HG03378 (cell line): ENCODE data around the gene TTLL11.
"Not testable (repeated sequence)": the region's sequence is repeated elsewhere in the genome, so short reads cannot be mapped to it uniquely, and the experiment has no call there.

Experiments used
- ATAC-seq: cut with Tn5 transposase; IDR thresholded peaks from one replicate; pipeline ENCODE4 v1.9.1; 2021; ENCODE audit warnings: mild to moderate bottlenecking, moderate library complexity; ENCODE audit not compliant: unreplicated experiment

TTLL11 gene

DNA sequence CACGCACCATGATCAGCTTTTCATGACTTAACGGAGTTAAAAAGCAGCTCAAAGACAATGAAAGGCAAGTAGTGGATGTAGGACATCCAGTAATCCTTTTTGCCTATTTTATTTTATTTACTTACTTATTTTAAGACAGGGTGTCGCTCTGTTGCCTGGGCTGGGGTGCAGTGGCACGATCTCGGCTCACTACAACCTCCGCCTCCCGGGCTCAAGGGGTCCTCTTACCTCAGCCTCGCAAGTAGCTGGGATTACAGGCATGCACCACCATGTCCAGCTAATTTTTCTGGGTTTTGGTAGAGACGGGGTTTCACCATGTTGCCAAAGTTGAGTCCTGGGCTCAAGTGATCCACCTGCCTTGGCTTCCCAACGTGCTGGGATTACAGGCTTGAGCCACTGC, 292.7 kb downstream of the TTLL11 start:
- no peak for ATAC-seq

- no peak for ATAC-seq
These were observed 294.2 kb downstream of the TTLL11 start for GRCh38 chr9:121798941-121799340.

DNA sequence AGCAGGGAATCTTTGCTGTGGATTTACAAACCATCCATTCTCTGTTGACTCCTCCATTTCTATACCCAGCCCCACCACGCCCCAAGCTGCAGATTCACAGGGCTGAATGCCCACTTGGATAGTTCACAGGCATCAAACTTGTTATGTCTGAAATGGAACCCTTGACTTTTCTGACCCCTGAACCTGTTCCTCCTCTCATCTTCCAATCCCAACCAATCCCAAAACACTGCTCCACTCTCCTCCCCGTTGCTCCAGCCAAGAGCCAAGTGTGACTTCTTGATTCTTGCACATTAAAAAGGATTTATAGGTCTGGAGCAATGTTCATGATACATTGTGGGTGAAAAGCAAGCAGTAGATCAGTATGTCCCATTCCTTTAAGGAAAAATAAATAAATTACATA, 296.0 kb downstream of the TTLL11 start:
- no peak for ATAC-seq

- ATAC-seq, result not testable (repeated sequence)
These were observed 298.8 kb downstream of the TTLL11 start for GRCh38 chr9:121794334-121794733.

GRCh38 chr9:121792476-121792875, 300.6 kb downstream of the TTLL11 start:
- ATAC-seq, result not testable (repeated sequence)

GRCh38 chr9:121790841-121791240, 302.3 kb downstream of the TTLL11 start:
- ATAC-seq, result no peak

GRCh38 chr9:121788686-121789366, 304.3 kb downstream of the TTLL11 start:
- no peak for ATAC-seq

- ATAC-seq, result no peak
These were observed 306.1 kb downstream of the TTLL11 start for GRCh38 chr9:121786998-121787422.

DNA sequence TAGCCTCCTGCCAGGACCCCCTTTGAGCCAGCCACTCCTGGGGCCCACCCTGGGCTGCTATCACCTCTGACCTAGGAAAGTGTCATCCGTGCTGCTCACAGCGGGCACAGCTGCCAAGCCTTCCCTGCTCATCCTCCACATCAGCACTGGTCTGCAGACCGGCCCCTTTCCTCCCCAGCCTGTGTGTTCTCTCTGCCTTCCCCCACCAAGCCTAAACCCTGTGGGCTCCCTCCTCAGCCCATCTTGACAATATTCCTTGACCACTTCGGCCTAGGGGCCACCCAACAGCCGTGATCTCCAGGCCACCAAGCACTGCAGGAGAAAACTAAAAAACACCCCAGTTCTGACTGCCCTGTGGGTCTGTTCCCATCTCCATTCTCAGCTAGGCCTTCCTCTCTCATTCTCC, 306.6 kb downstream of the TTLL11 start:
- ATAC-seq, result no peak

DNA sequence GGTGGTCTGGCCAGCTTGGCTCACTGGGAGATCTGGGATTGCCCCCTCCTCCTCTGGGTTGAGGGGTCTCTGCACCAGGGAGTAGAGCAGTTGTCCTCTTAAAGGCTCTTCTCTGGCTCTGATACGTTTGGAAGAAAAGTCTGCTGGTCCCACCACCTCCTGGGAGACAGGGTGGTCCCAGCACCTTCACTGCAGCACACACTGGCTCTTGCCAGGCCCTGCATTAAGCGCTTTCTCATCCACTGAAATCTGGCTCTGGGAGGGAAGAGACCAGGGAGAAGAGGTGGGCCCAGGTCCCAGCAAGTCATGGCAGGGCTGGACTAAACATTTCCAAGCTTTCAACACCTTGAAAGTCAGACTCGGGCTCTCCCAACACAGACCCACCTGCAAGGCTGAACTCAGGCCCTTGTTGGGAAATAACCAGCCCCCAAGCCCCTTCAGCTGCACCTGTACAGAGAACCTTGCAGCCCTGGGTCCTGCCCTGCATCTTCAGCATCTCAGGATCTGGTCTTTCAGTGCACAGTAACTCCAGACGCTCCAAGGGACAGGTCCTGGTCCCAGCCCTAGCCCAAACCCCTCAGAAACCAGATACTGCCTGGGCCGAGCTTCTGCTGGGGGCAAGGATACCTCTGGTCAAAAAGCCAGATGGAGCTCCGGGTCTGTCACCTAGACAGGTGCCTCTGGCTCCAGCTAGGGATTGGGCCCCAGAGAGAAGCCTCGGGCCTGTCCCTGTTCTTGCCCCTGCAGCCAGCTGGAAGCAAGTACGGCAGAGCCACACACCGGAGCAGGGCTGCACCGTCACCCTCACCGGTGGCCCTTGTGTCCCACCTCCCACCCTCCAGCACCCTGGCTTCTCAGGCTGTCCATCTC, 307.2 kb downstream of the TTLL11 start:
- ATAC-seq, result no peak

DNA sequence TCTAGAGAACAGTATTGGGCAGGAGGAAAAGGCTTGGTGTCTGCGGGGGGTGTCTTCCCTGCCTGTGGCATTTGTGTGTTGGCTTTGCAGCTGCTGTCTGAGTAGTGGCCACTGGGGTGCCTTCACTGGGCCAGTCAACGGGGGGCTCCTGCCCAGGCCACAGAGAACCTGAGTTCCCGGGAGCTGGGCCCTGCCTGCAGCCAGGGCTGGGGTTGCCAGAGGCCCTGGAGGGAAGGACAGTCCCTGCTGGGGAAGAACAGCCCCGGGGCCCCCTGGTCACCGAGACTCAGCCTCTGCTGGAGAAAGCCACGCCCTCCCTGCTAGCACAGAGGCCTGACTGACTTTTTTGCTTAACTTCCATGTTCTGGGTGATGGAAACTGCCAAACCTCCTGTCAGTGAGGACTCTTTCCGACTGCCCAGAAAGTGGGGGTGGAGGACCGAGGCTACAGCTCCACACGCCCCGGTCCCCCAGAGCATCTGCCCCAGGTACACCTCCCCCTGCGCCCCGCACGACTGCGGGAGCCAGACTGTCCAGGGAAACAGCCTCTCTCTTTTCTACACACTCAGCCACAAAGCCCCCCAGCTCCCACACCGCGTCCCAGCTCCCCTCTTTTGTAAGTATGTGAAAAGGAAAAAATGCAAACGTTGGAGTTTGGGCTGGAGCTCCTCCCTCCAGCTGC, 308.2 kb downstream of the TTLL11 start:
- no peak for ATAC-seq

GRCh38 chr9:121783521-121784507, 309.3 kb downstream of the TTLL11 start:
- no peak for ATAC-seq

GRCh38 chr9:121783111-121783510, 310.0 kb downstream of the TTLL11 start:
- no peak for ATAC-seq

DNA sequence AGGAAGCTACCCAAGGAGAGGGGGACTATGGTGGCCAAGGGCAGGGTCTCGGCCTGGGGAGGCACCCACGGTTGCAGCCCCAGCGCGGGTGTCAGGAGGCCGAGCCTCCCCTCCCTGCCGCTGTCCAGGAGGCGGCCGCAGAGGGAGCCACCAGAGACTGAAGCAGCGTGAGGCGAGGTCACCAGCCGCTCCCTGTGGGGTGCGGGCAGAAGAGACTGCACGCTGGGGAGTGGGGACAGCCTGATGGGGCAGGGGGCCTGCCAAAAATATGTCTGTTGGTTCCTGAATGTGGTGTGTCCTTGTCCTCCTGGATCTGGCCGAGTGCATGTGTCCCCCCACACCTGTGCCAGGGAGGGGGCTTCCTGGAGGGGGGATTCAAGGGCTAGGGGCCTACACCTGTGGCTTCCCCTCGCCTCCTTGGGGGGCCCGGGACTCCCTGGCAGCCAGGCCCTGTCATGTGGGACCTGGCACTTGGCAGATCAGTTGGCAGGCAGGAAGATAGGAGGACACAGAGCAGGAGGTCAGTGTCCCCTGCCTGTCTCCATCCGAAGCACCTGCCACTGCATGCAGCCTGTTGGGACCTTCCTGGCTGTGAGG, 310.5 kb downstream of the TTLL11 start:
- ATAC-seq, result no peak

DNA sequence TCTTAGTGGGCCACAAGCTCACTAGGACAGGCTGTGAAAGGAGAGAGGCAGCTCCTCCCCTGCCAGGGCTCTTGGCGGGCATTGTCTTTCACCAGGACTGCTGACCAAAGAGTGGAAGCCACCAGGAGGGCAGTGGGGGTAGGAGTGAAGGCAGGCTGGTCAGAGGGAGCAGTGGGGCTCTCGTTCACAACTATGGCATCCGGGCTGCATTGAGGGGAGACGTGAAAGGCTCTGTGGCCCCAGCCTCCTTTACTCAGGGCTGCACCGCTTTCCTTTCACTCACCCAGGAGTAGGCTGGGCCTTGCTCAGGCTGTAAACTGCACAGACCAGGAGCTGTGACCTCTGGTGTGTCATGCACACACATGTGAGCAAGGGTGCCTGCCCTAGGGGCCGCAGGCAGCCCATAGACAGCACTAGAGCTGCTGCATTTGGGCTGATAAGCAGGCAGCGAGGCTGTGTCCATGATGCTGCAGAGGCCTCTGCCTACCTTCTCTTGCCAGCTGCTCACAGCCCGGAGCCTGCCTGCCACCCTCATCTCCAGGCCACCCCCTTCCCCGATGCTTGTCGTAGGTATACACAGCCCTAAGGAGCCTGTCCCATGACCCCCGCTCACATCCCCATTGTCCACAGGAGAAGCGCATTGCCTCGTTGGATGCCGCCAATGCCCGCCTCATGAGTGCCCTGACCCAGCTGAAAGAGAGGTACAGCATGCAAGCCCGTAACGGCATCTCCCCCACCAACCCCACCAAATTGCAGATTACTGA, 311.2 kb downstream of the TTLL11 start:
- no peak for ATAC-seq

DNA sequence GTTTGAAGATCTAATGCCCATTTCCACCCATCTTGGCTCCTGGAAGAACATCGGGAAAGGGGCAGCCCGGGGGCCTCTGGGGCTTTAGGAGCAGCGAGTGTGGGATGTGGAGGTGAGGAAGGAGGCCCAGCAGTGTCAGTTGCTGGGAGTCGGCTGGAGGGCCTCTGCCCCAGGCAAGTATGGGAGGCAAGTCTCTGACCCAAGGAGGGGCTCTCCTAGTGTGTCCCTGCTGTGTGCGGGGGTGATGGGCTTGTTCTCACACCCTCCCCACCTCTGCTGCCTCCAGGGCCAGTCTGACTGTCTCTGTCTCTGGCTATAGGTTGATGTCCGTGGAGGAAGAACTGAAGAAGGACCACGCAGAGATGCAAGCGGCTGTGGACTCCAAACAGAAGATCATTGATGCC, 312.0 kb downstream of the TTLL11 start:
- no peak for ATAC-seq

DNA sequence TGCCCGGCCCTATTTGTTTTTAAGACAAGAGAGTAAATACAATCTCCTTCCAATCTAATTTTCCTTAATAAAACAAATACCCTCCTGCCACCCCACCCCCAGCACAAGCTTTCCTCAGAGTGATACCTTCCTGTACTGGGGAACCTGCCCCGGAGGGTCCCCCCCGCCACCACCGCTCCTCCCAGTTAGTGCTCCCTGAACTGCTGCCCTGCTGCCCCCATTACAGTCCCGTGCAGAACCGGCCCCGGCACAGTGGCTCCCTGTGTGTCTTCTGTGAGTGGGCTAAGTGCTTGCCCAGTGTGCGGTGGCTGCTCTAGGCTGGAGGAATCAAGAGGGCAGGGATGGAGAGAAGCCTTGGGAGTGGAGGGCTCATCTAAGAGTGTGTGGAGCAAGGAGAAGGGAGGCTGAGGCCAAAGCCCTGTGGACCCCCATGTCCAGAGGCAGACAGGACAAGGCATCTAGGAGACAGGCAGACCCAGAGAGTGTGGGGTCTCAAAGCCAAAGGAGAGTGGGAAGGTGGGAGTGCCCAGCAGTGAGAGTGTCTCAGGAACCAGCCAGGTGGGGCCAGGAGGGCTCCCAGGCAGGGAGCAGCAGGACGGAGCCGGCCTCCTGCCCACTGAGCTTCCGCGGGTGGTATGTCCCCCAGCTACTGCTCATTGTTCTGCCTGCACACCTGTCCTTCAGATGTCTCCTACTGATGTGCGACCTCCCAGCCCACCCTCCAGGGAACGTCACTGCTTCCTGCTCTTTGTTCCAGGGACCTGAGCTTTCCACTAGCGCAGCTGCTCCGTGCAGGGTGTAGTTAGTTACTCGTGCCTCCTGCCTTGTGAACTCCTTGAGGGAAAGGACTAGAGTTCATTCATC, 312.7 kb downstream of the TTLL11 start:
- ATAC-seq, result no peak

- ATAC-seq, result no peak
These were observed 313.6 kb downstream of the TTLL11 start for GRCh38 chr9:121779381-121780117.
